ENCODE measurements around the gene CDKL1. TPM values are rescaled to one million over a fixed set of nuclear protein-coding genes. Genes with fewer than 3 reads are reported as not detected.

Gene CDKL1
- total RNA-seq (1 to 10 TPM; 4.8 to 5.8 TPM), polyA plus RNA-seq (6.7 TPM)

DNA sequence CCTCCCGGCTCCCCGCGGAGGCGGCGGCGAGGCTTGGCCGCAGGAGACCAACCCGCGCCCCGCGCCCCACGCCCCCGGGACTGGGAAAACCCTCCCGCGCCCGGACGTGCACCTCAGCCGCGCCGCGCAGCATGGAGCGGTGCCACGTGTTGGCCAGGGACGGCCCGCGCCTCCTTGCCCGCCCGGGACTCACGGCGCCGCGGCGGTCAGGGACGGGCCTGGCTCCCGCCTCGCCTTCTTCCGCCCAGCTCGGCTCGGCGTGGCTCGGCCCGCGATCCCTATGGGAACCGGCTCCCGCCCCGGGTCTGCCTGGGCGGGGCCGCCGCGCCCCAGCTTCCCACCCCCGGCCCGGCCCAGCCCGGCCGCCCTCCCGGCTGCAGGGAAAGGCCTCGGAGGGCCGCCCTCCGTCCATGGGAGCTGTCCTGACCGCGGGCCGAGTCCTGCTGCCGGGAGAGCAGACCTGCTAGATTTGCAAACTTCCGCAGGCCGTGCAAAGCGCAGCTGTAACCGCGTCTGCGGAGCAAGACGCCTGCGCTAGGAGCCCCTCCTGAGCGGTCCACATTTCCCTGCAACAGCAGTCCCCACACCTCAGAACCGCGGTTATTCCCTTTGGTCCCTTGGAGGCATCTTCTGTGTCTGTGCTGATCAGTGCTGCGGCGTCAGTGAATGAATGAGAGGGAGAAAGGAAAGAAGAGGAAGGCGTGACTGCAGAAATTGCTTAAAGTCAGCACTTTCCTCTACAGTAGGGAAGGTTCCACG, at the start of gene CDKL1:
CDKL1 (minus strand) TSS at position 251 of the 759 bp plus-strand sequence. CDS start 1,013 bp downstream, outside the sequence.
- DNase-seq = peak; percentile 15 to 51 (median 22)
- peak within 1 kb of the TSS; percentile 88 to 95 (median 90) for H3K4me3 Mint-ChIP-seq
- H3K4me3 ChIP-seq (ENCODE audit: low read length) = peak within 1 kb of the TSS; percentile 73
- H3K27ac ChIP-seq (ENCODE audit: low read depth, low read length) = no peak within 1 kb of the TSS
- peaks cover 0 to 1% (median 0%) of the 10 kb centered on the region in 3 donors for H3K36me3 Mint-ChIP-seq
- H3K9me3 Mint-ChIP-seq = no peaks in the 10 kb centered on the region
- peaks cover 0 to 1% of the 10 kb centered on the region in 2 donors for H3K27me3 Mint-ChIP-seq
- ChIA-PET POLR2A (interaction anchor here (0.6 to 1.9 kb wide), 4 partner anchors 14 to 34 kb away, joined by 3 to 11 read pairs (median 3); no protein-coding TSS in a partner anchor), CTCF (interaction anchor here (0.7 to 2.5 kb wide), 4 partner anchors 32 to 465 kb away, joined by 3 to 5 read pairs (median 4); no protein-coding TSS in a partner anchor)
- H3K4me1 ChIP-seq (ENCODE audit: insufficient read depth, low read length) = no peaks in the 10 kb centered on the region
- peak within 1 kb of the TSS in 7 of 8 donors; percentile 24 to 88 (median 66) for H3K27ac Mint-ChIP-seq
- H3K27me3 ChIP-seq (ENCODE audit: insufficient read depth, low read length, poor library complexity, severe bottlenecking) = no peaks in the 10 kb centered on the region
- H3K36me3 ChIP-seq (ENCODE audit: insufficient read depth, low read length) = no peaks in the 10 kb centered on the region
- H3K9me3 ChIP-seq (ENCODE audit: low read length) = no peaks in the 10 kb centered on the region
- H3K4me1 Mint-ChIP-seq = peaks cover 7 to 19% (median 15%) of the 10 kb centered on the region in 3 donors

DNA sequence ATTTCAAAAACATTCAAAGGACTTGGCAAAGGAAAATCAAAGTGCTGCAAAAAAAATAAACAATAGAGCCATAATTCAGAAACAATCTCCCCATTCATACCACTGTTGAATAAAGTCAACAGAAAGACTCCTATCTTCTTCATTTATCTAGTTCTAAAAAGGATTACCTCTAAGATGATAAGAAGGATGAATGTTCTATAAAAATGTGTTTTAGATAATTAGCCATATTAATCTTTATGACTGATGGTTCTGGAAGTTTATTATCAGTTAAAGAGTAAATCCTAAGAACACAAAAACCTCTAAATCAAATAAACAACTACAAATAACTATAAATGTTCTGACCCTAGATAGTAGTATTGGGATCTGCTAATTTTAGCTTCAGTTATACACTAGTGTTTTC, 37.8 kb upstream of the CDKL1 start:
- peaks cover 14% of the 10 kb centered on the region for H3K36me3 ChIP-seq (ENCODE audit: insufficient read depth, low read length)

DNA sequence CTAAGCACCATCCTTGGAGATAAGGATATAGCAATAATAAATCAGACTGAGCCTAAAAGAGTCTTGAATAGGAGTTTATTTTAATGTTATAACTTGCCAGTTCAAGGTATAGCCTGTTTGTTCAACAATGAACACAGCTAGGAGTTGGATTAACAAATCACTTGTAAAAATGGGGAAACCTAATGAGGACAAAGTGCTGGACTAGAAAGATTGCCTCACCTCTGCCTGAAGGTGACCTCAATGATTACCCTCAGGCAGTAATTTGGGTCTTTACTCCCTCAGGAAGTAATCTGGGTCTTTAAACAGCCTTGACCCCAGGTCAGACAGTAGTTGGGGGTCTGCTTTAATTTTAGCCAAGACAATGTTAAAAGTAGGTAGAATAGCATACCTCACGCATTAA, 35.5 kb upstream of the CDKL1 start:
- Mint-ChIP-seq H3K9me3 (peaks cover 0 to 4% (median 0%) of the 10 kb centered on the region in 5 donors), H3K27me3 (no peaks in the 10 kb centered on the region), H3K36me3 (peaks cover 12 to 74% (median 24%) of the 10 kb centered on the region in 3 donors), H3K27ac (no peak overlapping the region), H3K4me1 (no peaks in the 10 kb centered on the region), H3K4me3 (no peak overlapping the region)
- ChIA-PET CTCF (no interaction called here), POLR2A (interaction anchor here (0.6 kb wide), 1 partner anchor 173 kb away, joined by 10 read pairs; no protein-coding TSS in a partner anchor)
- no peaks in the 10 kb centered on the region for H3K9me3 ChIP-seq (ENCODE audit: low read length)
- peaks cover 8% of the 10 kb centered on the region for H3K36me3 ChIP-seq (ENCODE audit: insufficient read depth, low read length)
- no peaks in the 10 kb centered on the region for H3K27me3 ChIP-seq (ENCODE audit: insufficient read depth, low read length, poor library complexity, severe bottlenecking)
- H3K4me3 ChIP-seq (ENCODE audit: low read length) = no peak overlapping the region
- no peaks in the 10 kb centered on the region for H3K4me1 ChIP-seq (ENCODE audit: insufficient read depth, low read length)
- DNase-seq = no peak
- no peak overlapping the region for H3K27ac ChIP-seq (ENCODE audit: low read depth, low read length)

More for the DNA sequence above, 37.8 kb upstream of the CDKL1 start:
- no peaks in the 10 kb centered on the region for H3K27me3 Mint-ChIP-seq
- no peaks in the 10 kb centered on the region for H3K9me3 ChIP-seq (ENCODE audit: low read length)
- H3K27ac Mint-ChIP-seq = no peak overlapping the region
- peaks cover 14 to 75% (median 31%) of the 10 kb centered on the region in 3 donors for H3K36me3 Mint-ChIP-seq
- H3K4me3 ChIP-seq (ENCODE audit: low read length) = no peak overlapping the region
- no peak overlapping the region for H3K4me3 Mint-ChIP-seq
- H3K4me1 ChIP-seq (ENCODE audit: insufficient read depth, low read length) = no peaks in the 10 kb centered on the region
- CTCF ChIA-PET = no interaction called here
- H3K27ac ChIP-seq (ENCODE audit: low read depth, low read length) = no peak overlapping the region
- H3K4me1 Mint-ChIP-seq = no peaks in the 10 kb centered on the region
- POLR2A ChIA-PET = no interaction called here
- peaks cover 0 to 10% (median 0%) of the 10 kb centered on the region in 5 donors for H3K9me3 Mint-ChIP-seq
- H3K27me3 ChIP-seq (ENCODE audit: insufficient read depth, low read length, poor library complexity, severe bottlenecking) = no peaks in the 10 kb centered on the region
- DNase-seq = no peak

DNA sequence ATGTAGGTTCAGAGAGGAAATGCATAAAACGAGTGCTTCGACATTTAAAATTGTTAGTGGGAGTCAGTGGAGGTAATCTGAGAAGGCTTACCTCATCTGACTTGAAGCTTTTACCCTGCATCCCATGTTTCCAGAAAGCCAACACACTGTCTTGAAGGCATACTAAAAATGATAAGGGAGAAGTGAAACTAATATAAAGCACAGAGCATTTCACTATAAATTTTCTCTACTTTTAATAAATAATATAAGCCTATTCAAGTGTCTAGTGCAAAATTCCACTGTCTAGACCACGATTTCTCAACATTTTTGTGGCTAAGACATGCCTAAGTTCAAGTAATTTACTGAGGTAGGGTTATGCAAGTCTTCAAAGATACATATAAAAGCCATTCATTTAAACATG, 29.1 kb upstream of the CDKL1 start:
- Histone ChIP-seq H3K4me1 (ENCODE audit: insufficient read depth, low read length) (no peaks in the 10 kb centered on the region), H3K36me3 (ENCODE audit: insufficient read depth, low read length) (no peaks in the 10 kb centered on the region), H3K9me3 (ENCODE audit: low read length) (no peaks in the 10 kb centered on the region), H3K4me3 (ENCODE audit: low read length) (no peak overlapping the region), H3K27ac (ENCODE audit: low read depth, low read length) (no peak overlapping the region), H3K27me3 (ENCODE audit: insufficient read depth, low read length, poor library complexity, severe bottlenecking) (no peaks in the 10 kb centered on the region)
- no peak overlapping the region for H3K27ac Mint-ChIP-seq
- POLR2A ChIA-PET = interaction anchor here (0.7 kb wide), 1 partner anchor 42 kb away, joined by 3 read pairs; no protein-coding TSS in a partner anchor
- peaks cover 6 to 65% (median 12%) of the 10 kb centered on the region in 3 donors for H3K36me3 Mint-ChIP-seq
- no peaks in the 10 kb centered on the region for H3K4me1 Mint-ChIP-seq
- no peaks in the 10 kb centered on the region for H3K27me3 Mint-ChIP-seq
- CTCF ChIA-PET = no interaction called here
- no peak for DNase-seq
- H3K9me3 Mint-ChIP-seq = no peaks in the 10 kb centered on the region
- H3K4me3 Mint-ChIP-seq = no peak overlapping the region

DNA sequence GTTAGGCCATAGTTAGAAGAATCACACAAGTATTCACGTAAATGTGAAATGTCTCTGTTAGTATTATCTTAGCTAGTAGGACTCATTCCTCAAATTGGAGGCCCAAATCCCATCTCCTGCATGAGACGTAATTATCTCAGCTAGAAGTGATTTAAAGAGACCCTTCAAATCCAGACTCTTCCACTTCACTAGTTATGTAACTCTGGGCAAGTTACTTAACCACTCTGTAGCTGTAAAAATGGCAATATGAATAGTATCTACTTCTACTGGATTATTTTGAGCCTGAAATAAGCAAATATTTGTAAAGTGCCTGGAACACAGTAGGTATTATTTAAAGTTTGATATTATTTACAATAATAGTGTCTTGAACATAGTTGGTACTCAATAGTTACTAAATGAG, 28.4 kb upstream of the CDKL1 start:
- H3K27me3 ChIP-seq (ENCODE audit: insufficient read depth, low read length, poor library complexity, severe bottlenecking) = no peaks in the 10 kb centered on the region
- DNase-seq = no peak
- H3K36me3 Mint-ChIP-seq = peaks cover 7 to 66% (median 15%) of the 10 kb centered on the region in 3 donors
- H3K27me3 Mint-ChIP-seq = no peaks in the 10 kb centered on the region
- H3K9me3 Mint-ChIP-seq = no peaks in the 10 kb centered on the region
- no peak overlapping the region for H3K27ac ChIP-seq (ENCODE audit: low read depth, low read length)
- H3K27ac Mint-ChIP-seq = no peak overlapping the region
- H3K9me3 ChIP-seq (ENCODE audit: low read length) = no peaks in the 10 kb centered on the region
- H3K4me1 Mint-ChIP-seq = no peaks in the 10 kb centered on the region
- no peak overlapping the region for H3K4me3 ChIP-seq (ENCODE audit: low read length)
- H3K36me3 ChIP-seq (ENCODE audit: insufficient read depth, low read length) = no peaks in the 10 kb centered on the region
- no peak overlapping the region for H3K4me3 Mint-ChIP-seq
- no peaks in the 10 kb centered on the region for H3K4me1 ChIP-seq (ENCODE audit: insufficient read depth, low read length)
- ChIA-PET CTCF (no interaction called here), POLR2A (no interaction called here)

DNA sequence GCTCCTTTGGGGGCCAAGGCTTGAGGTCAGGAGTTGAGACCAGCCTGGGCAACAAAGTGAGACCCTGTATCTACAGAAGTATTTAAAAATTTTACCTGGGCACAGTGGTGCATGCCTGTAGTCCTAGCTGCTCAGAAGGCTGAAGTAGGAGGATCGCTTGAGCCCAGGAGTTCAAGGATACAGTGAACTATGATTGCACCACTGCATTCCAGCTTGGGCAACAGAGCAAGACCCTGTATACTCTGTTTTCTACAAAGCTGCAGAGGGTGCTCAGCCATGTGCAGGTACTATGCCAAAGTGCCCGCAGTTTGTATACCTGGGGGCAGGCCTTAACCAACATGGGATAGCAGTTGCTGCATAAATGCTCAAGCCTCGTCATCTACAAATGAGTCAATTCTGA, 26.8 kb upstream of the CDKL1 start:
- Mint-ChIP-seq H3K9me3 (no peaks in the 10 kb centered on the region), H3K4me3 (no peak overlapping the region), H3K4me1 (no peaks in the 10 kb centered on the region), H3K27me3 (no peaks in the 10 kb centered on the region), H3K36me3 (peaks cover 19 to 71% (median 20%) of the 10 kb centered on the region in 3 donors), H3K27ac (no peak overlapping the region)
- H3K9me3 ChIP-seq (ENCODE audit: low read length) = no peaks in the 10 kb centered on the region
- ChIA-PET CTCF (no interaction called here), POLR2A (no interaction called here)
- H3K4me3 ChIP-seq (ENCODE audit: low read length) = no peak overlapping the region
- no peak for DNase-seq
- H3K27ac ChIP-seq (ENCODE audit: low read depth, low read length) = no peak overlapping the region
- H3K27me3 ChIP-seq (ENCODE audit: insufficient read depth, low read length, poor library complexity, severe bottlenecking) = no peaks in the 10 kb centered on the region
- peaks cover 4% of the 10 kb centered on the region for H3K36me3 ChIP-seq (ENCODE audit: insufficient read depth, low read length)
- no peaks in the 10 kb centered on the region for H3K4me1 ChIP-seq (ENCODE audit: insufficient read depth, low read length)

DNA sequence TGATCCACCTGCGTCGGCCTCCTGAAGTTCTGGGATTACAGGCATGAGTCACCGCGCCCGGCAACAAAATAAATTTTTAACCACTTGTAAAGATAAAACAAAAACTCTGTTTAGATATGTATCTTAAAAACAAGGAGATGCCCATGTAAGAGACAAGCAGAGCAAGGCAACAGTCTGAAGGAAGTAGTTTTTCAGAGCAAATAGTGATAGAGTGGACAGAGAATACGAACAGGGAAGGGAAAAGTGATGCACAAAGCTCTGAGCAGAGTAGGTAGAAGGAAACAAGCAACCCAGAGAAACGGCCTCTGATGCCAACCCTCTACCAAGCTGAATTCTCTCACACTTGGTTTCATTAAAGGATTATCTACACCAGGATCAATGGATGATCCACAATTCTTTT, 24.8 kb upstream of the CDKL1 start:
- Histone ChIP-seq H3K36me3 (ENCODE audit: insufficient read depth, low read length) (peaks cover 4% of the 10 kb centered on the region), H3K4me1 (ENCODE audit: insufficient read depth, low read length) (no peaks in the 10 kb centered on the region), H3K27ac (ENCODE audit: low read depth, low read length) (no peak overlapping the region), H3K9me3 (ENCODE audit: low read length) (no peaks in the 10 kb centered on the region), H3K27me3 (ENCODE audit: insufficient read depth, low read length, poor library complexity, severe bottlenecking) (no peaks in the 10 kb centered on the region), H3K4me3 (ENCODE audit: low read length) (no peak overlapping the region)
- Mint-ChIP-seq H3K9me3 (no peaks in the 10 kb centered on the region), H3K4me1 (no peaks in the 10 kb centered on the region), H3K36me3 (peaks cover 27 to 73% (median 29%) of the 10 kb centered on the region in 3 donors), H3K27ac (no peak overlapping the region), H3K4me3 (no peak overlapping the region), H3K27me3 (no peaks in the 10 kb centered on the region)
- DNase-seq = no peak
- ChIA-PET POLR2A (no interaction called here), CTCF (interaction anchor here (0.6 kb wide), 1 partner anchor 614 kb away, joined by 3 read pairs; no protein-coding TSS in a partner anchor)

DNA sequence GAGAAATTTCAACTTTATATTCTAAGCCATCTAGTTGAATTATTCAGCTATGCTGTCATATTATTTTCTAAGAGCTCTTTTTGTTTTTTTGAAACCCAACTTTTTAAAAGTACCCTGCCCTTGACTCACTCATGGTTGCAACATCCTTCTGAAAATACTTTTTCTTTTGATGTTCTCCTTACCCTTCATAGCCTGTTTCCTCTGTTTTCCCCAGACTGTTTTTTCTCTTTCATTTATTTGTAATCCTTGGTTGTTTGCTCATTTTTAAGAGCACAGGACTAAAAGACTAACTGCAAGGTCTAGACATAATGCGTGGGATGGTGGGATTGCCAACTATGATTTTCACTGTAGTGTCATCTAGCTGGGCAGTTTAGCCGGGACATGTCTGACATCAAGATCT, 21.2 kb upstream of the CDKL1 start:
- Histone ChIP-seq H3K4me1 (ENCODE audit: insufficient read depth, low read length) (no peaks in the 10 kb centered on the region), H3K27me3 (ENCODE audit: insufficient read depth, low read length, poor library complexity, severe bottlenecking) (no peaks in the 10 kb centered on the region), H3K4me3 (ENCODE audit: low read length) (no peak overlapping the region), H3K27ac (ENCODE audit: low read depth, low read length) (no peak overlapping the region), H3K36me3 (ENCODE audit: insufficient read depth, low read length) (peaks cover 4% of the 10 kb centered on the region), H3K9me3 (ENCODE audit: low read length) (no peaks in the 10 kb centered on the region)
- POLR2A ChIA-PET = no interaction called here
- Mint-ChIP-seq H3K4me3 (no peak overlapping the region), H3K4me1 (no peaks in the 10 kb centered on the region), H3K9me3 (peaks cover 0 to 4% (median 2%) of the 10 kb centered on the region in 5 donors), H3K27ac (no peak overlapping the region), H3K36me3 (peaks cover 42 to 65% (median 51%) of the 10 kb centered on the region in 3 donors), H3K27me3 (no peaks in the 10 kb centered on the region)
- DNase-seq = no peak
- CTCF ChIA-PET = interaction anchor here (1.3 kb wide), 1 partner anchor 97 kb away, joined by 4 read pairs; no protein-coding TSS in a partner anchor
